SU-DHL-6 (cell line): ENCODE measurements around the gene PSAPL1.

ENCODE experiments used
- H2AFZ ChIP-seq: fragments of 200-600 bp; sonication (generic); 2 replicates; pipeline ENCODE4 v1.6.1; 2014; ENCODE audit warnings: low read depth, mild to moderate bottlenecking, moderate library complexity, mixed read lengths, antibody characterized with exemption, low read length; ENCODE audit not compliant: severe bottlenecking
- H3F3A ChIP-seq: fragments of 200-600 bp; shearing (Covaris generic); 2 replicates; pipeline ENCODE4 v1.6.0; 2016; ENCODE audit warnings: antibody characterized with exemption, mild to moderate bottlenecking; ENCODE audit not compliant: insufficient read depth
- H3K27ac ChIP-seq: fragments of 200-600 bp; sonication (generic); 2 replicates; pipeline ENCODE4 v1.5.1; 2016; ENCODE audit warnings: low read depth, mild to moderate bottlenecking, low read length, moderate library complexity, mixed read lengths
- H3K27me3 ChIP-seq: fragments of 200-600 bp; sonication (generic), shearing (Covaris generic); 2 replicates; pipeline ENCODE4 v1.6.0; 2014; ENCODE audit warnings: mild to moderate bottlenecking, low read length
- H3K36me3 ChIP-seq: fragments of 200-600 bp; sonication (generic); 2 replicates; pipeline ENCODE4 v1.6.1; 2014; ENCODE audit warnings: mild to moderate bottlenecking, low read length, mixed read lengths
- H3K4me2 ChIP-seq: fragments of 300-600, 200-600 bp; shearing (Covaris generic), sonication (generic); 2 replicates; pipeline ENCODE4 v1.6.0; 2014; ENCODE audit warnings: low read length, low read depth, mild to moderate bottlenecking; ENCODE audit not compliant: poor library complexity, severe bottlenecking
- H3K4me3 ChIP-seq: fragments of 200-600 bp; sonication (generic); 2 replicates; pipeline ENCODE4 v1.5.1; 2014; ENCODE audit warnings: antibody characterized with exemption, low read length, mild to moderate bottlenecking, mixed read lengths; ENCODE audit not compliant: insufficient read depth, poor library complexity, severe bottlenecking
- H3K79me2 ChIP-seq: fragments of 200-600 bp; sonication (generic); 2 replicates; pipeline ENCODE4 v1.6.1; 2014; ENCODE audit warnings: mild to moderate bottlenecking, low read length, moderate library complexity; ENCODE audit not compliant: insufficient read depth
- H3K9ac ChIP-seq: fragments of 200-600 bp; sonication (generic); 2 replicates; pipeline ENCODE4 v1.7.0; 2014; ENCODE audit warnings: mild to moderate bottlenecking, low read length
- H3K9me2 ChIP-seq: fragments of 200-600 bp; sonication (generic); replicated peaks from 2 replicates; pipeline ENCODE4 v1.6.1; 2014; ENCODE audit warnings: low read length; ENCODE audit not compliant: insufficient read depth
- H3K9me3 ChIP-seq: fragments of 200-600 bp; sonication (generic); 2 replicates; pipeline ENCODE4 v1.6.1; 2014; ENCODE audit warnings: low read length, mixed read lengths; ENCODE audit not compliant: insufficient read depth
- H4K20me1 ChIP-seq: fragments of 200-600 bp; sonication (generic); 2 replicates; pipeline ENCODE4 v1.6.1; 2014; ENCODE audit warnings: low read depth, mild to moderate bottlenecking, antibody characterized with exemption, low read length, moderate library complexity, mixed read lengths
- EZH2phosphoT487 ChIP-seq: fragments of 200-600 bp; sonication (generic), shearing (Covaris generic); conservative IDR thresholded peaks from 2 replicates; pipeline ENCODE4 v1.6.1; 2018; ENCODE audit warnings: mild to moderate bottlenecking, antibody characterized with exemption, low read length, moderate library complexity, mixed read lengths
- TF ChIP-seq, protein P1 (sequence below): fragments of 200-600 bp; sonication (generic); IDR thresholded peaks from one replicate; pipeline ENCODE4 v1.5.1; 2017; ENCODE audit warnings: antibody characterized with exemption, mild to moderate bottlenecking, low read length, moderate library complexity; ENCODE audit not compliant: insufficient read depth, poor library complexity, severe bottlenecking

Gene PSAPL1

DNA sequence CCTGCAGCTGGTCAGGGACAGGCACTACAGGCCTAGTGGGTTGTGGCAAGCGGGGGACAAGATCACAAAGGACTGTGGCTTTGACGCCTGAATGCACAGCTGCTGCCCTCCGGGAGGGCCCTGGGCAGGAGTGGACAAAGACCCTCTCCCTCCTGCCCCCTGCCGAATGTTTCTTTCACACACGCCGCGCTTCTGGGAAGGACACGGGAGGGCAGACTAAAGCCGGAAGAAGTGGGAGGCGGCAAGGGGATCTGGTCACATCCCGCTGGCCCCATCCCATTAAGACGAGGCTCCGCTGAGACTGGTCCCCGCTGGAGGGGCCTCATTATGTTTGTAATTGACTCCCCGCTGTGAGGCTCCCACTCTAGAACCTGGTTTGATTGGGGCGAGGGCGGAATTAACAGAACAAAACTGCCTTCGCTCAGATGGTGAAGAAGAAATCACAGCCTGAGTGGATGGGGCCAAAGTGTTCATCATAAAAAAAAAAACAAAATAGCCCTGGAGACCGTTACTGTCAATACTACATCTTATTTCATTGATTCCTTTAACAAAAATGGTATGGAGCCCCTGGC lies 37.8 kb upstream of the PSAPL1 start:
- no peaks in the 10 kb centered on the region for H3K27me3 ChIP-seq
- no peaks in the 10 kb centered on the region for H3F3A ChIP-seq
- H3K79me2 ChIP-seq: no peaks in the 10 kb centered on the region
- H4K20me1 ChIP-seq: no peaks in the 10 kb centered on the region
- H3K27ac ChIP-seq: no peak overlapping the region
- H3K9me2 ChIP-seq: no peaks in the 10 kb centered on the region
- H3K9ac ChIP-seq: no peak overlapping the region
- no peak overlapping the region for H3K4me3 ChIP-seq
- no peak overlapping the region for H2AFZ ChIP-seq
- no peaks in the 10 kb centered on the region for H3K9me3 ChIP-seq
- no peaks in the 10 kb centered on the region for H3K36me3 ChIP-seq
- no peak overlapping the region for H3K4me2 ChIP-seq
- TF ChIP-seq, protein P1, sequence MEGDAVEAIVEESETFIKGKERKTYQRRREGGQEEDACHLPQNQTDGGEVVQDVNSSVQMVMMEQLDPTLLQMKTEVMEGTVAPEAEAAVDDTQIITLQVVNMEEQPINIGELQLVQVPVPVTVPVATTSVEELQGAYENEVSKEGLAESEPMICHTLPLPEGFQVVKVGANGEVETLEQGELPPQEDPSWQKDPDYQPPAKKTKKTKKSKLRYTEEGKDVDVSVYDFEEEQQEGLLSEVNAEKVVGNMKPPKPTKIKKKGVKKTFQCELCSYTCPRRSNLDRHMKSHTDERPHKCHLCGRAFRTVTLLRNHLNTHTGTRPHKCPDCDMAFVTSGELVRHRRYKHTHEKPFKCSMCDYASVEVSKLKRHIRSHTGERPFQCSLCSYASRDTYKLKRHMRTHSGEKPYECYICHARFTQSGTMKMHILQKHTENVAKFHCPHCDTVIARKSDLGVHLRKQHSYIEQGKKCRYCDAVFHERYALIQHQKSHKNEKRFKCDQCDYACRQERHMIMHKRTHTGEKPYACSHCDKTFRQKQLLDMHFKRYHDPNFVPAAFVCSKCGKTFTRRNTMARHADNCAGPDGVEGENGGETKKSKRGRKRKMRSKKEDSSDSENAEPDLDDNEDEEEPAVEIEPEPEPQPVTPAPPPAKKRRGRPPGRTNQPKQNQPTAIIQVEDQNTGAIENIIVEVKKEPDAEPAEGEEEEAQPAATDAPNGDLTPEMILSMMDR: no peak
- no peak for TF ChIP-seq EZH2phosphoT487

DNA sequence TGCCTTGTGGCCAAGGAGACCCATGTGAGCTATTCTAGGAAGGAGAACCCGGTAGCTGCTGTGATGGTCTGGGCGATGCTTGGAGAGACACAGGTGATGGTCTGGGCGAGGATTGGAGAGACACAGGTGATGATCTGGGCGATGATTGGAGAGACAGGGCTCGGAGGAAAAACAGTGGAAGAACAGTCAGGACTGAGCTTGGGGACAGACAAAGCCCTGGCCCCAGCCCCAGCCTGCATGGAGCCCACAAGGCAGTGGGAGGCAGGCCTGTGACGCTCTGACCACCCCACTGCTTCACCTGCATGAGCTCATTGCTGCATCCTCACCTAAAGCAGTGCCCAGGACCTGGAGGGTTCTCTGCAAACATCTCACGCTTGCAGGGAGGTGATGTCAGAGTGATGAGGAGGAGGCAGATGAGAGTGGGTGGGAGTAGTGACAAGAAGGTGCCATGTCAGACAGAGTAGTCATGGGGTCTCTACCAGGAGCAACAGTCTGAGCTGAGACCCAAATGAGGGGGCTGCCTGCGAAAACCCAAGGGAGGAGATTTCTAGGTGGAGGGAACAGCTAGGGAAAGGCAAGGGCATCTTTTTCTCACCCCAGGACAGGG lies 35.9 kb upstream of the PSAPL1 start:
- Histone ChIP-seq H2AFZ (no peak overlapping the region), H3K4me3 (no peak overlapping the region), H3K79me2 (no peaks in the 10 kb centered on the region), H3K9me3 (no peaks in the 10 kb centered on the region), H3K9me2 (no peaks in the 10 kb centered on the region), H3K27ac (no peak overlapping the region), H3K27me3 (no peaks in the 10 kb centered on the region), H4K20me1 (no peaks in the 10 kb centered on the region), H3K4me2 (no peak overlapping the region), H3K36me3 (no peaks in the 10 kb centered on the region), H3K9ac (no peak overlapping the region), H3F3A (no peaks in the 10 kb centered on the region)
- TF ChIP-seq, protein P1: no peak
- no peak for TF ChIP-seq EZH2phosphoT487

- no peaks in the 10 kb centered on the region for H3F3A ChIP-seq
- no peaks in the 10 kb centered on the region for H3K36me3 ChIP-seq
- H3K4me2 ChIP-seq: no peak overlapping the region
- no peak overlapping the region for H3K27ac ChIP-seq
- H3K9me3 ChIP-seq: no peaks in the 10 kb centered on the region
- no peak overlapping the region for H2AFZ ChIP-seq
- TF ChIP-seq, protein P1: no peak
- H3K9ac ChIP-seq: no peak overlapping the region
- no peaks in the 10 kb centered on the region for H3K9me2 ChIP-seq
- H4K20me1 ChIP-seq: no peaks in the 10 kb centered on the region
- H3K27me3 ChIP-seq: no peaks in the 10 kb centered on the region
- H3K79me2 ChIP-seq: no peaks in the 10 kb centered on the region
- H3K4me3 ChIP-seq: no peak overlapping the region
Observed at GRCh38 chr4:7470111-7470510, 35.4 kb upstream of the PSAPL1 start.
